ENCODE data around the gene RNU7-1. TPM values are rescaled to one million over a fixed set of nuclear protein-coding genes. Genes with fewer than 3 reads are reported as not detected.
A peak's percentile ranks its signal among the peaks of the same experiment; 100 is the strongest.

The RNU7-1 gene
- total and polyA plus RNA-seq, 2 of the 4 experiments (the other 2 are of a cell fraction) = not detected

DNA sequence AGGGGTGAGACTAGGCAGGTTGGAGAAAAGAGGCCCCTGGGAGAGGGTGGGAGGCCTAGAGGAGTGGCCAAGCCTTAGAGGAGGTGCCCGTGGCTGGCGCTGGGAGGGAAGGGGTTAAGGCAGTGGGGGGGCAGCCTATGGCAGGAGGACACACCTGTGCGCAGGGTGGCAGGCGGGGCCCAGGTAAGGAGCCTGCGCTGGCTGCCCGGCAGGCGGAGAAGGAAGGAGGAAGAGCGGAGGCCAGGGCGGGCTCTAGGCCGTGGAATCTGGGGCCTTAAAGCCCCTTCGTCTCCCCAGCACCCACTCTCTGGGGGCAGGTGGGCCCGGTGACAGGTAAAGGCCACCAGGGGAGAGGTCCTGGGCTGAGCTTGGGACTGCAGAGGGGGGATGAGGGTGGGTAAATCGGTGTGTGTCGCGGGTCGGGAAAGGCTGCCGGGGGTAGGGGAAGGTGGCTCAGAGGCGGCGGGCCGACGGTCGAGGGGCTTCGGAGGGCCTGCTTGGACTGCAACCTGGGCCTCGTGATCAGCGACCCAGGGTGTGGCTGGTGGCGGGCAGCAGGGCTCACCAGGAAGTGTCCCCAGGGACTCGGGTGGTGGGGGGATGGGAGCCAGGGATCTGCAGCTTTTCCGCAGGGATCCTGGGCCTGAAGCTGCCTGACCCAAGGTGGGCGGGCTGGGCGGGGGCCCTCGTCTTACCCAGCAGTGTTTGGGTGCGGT, 19.6 kb downstream of the RNU7-1 start (continued):
- TF ChIP-seq RCOR1 (IDR thresholded peaks at IDR 0.05; ENCODE audit: insufficient replicate concordance, low read length) = no peak

GRCh38 chr12:6963791-6964413, 20.3 kb downstream of the RNU7-1 start:
- no peak overlapping the region for H3K23ac ChIP-seq (ENCODE audit: low read depth, low read length)
- ATAC-seq (ENCODE audit: low read depth) (no peak), DNase-seq (no peak)
- H2AK9ac ChIP-seq (replicated peaks; ENCODE audit: low read depth, low read length, poor library complexity) = peak overlapping the region; percentile 72
- H3K9me3 ChIP-seq (ENCODE audit: control insufficient read depth, insufficient read depth, low read length) = no peaks in the 10 kb centered on the region
- no peak overlapping the region for H3K14ac ChIP-seq (replicated peaks; ENCODE audit: low read depth, low read length)
- no peaks in the 10 kb centered on the region for H3K9me1 ChIP-seq (ENCODE audit: insufficient read depth, low read length)
- no peak overlapping the region for H3K4me3 ChIP-seq (ENCODE audit: insufficient read depth, low read depth, low read length)
- H3K79me1 ChIP-seq (ENCODE audit: low read depth in 1 of 2, low read length in 2 of 2) = peaks cover 10 to 22% of the 10 kb centered on the region in 2 experiments
- no peak overlapping the region for H3K9ac ChIP-seq (ENCODE audit: low read depth, low read length)
- intact Hi-C loops (cut with micrococcal nuclease) = no loop called here
- peaks cover 6% of the 10 kb centered on the region for H3K4me1 ChIP-seq (ENCODE audit: control insufficient read depth, insufficient read depth, low read length)
- H2BK120ac ChIP-seq (ENCODE audit: low read depth, low read length) = no peak overlapping the region
- no peaks in the 10 kb centered on the region for H3K27me3 ChIP-seq (ENCODE audit: control insufficient read depth, insufficient read depth, low read length)
- peaks cover 38% of the 10 kb centered on the region for H3K36me3 ChIP-seq (ENCODE audit: control insufficient read depth, insufficient read depth, low read length)
- POLR2A ChIA-PET (ENCODE audit: unreplicated experiment) = no interaction called here
- no peak overlapping the region for H2BK20ac ChIP-seq (ENCODE audit: low read depth, low read length)
- no TSS peak for BruUV-seq (replicated peaks)
- dilution Hi-C loops (cut with HindIII; ENCODE audit: low sequenced_read_pairs, unreplicated experiment) = no loop called here
- no peak overlapping the region for H2AK5ac ChIP-seq (ENCODE audit: low read depth, low read length)
- H4K91ac ChIP-seq (ENCODE audit: insufficient read depth, low read depth, low read length) = no peak overlapping the region
- no peak overlapping the region for H2BK15ac ChIP-seq (ENCODE audit: low read depth, low read length)
- CTCF ChIA-PET = interaction anchor here (0.6 kb wide), 1 partner anchor 531 kb away, joined by 3 read pairs; no protein-coding TSS in a partner anchor
- H4K20me1 ChIP-seq (ENCODE audit: insufficient read depth, low read length) = no peaks in the 10 kb centered on the region
- no peak overlapping the region for H3K18ac ChIP-seq (ENCODE audit: low read depth, low read length)
- H2AFZ ChIP-seq (replicated peaks; ENCODE audit: low read length, poor library complexity) = no peak overlapping the region
- H3K4me2 ChIP-seq (ENCODE audit: low read depth, low read length) = no peak overlapping the region
- in situ Hi-C loops (cut with MboI; ENCODE audit: low sequenced_read_pairs) = loop anchor here (5.0 kb wide), 1 partner anchor 97 kb away; the partner anchor contains the start of gene TPI1
- H3K56ac ChIP-seq (ENCODE audit: extremely low read depth, insufficient read depth, low read length) = no peak overlapping the region
- no peak overlapping the region for H3K4ac ChIP-seq (ENCODE audit: low read depth, low read length)
- no peak overlapping the region for H3K27ac ChIP-seq (ENCODE audit: insufficient read depth, low read length)
- WGBS, 2 experiments (ENCODE audit: extremely low coverage in 2 of 2, insufficient read length in 1 of 2) = no CpG with 5 or more reads among the region's 17 CpGs
- H4K5ac ChIP-seq (ENCODE audit: low read depth, low read length) = no peak overlapping the region
- no peak overlapping the region for H2BK5ac ChIP-seq (ENCODE audit: low read depth, low read length, poor library complexity, severe bottlenecking)
- 0 out of 4 replicates have a peak overlapping the region, but pooled peaks of 1 of the 2 experiments have one; percentile 10 for H4K8ac ChIP-seq (ENCODE audit: low read depth in 2 of 2, low read length in 2 of 2)
- TF ChIP-seq SMC3 (IDR thresholded peaks at IDR 0.05; ENCODE audit: low read depth, low read length) (no peak), POLR2A (IDR thresholded peaks at IDR 0.05; ENCODE audit: low read depth, low read length) (no peak), RCOR1 (IDR thresholded peaks at IDR 0.05; ENCODE audit: insufficient replicate concordance, low read length) (no peak), MAZ (IDR thresholded peaks at IDR 0.05; ENCODE audit: borderline replicate concordance, low read depth, low read length) (no peak), FOS (IDR thresholded peaks at IDR 0.05; ENCODE audit: low read depth, low read length) (no peak), NFE2L2 (IDR thresholded peaks at IDR 0.05; ENCODE audit: low read depth, low read length) (no peak), RAD21 (IDR thresholded peaks at IDR 0.05; ENCODE audit: low read length) (no peak), RFX5 (IDR thresholded peaks at IDR 0.05; ENCODE audit: low read depth, low read length) (no peak), CHD1 (IDR thresholded peaks at IDR 0.05; ENCODE audit: low read depth, low read length) (no peak), BHLHE40 (IDR thresholded peaks at IDR 0.05; ENCODE audit: low read depth, low read length) (no peak), CTCF (conservative IDR thresholded peaks at IDR 0.05; ENCODE audit: low read depth, low read length) (no peak), CEBPB (IDR thresholded peaks at IDR 0.05; ENCODE audit: low read depth, low read length) (no peak)
- TF ChIP-seq, protein P1, sequence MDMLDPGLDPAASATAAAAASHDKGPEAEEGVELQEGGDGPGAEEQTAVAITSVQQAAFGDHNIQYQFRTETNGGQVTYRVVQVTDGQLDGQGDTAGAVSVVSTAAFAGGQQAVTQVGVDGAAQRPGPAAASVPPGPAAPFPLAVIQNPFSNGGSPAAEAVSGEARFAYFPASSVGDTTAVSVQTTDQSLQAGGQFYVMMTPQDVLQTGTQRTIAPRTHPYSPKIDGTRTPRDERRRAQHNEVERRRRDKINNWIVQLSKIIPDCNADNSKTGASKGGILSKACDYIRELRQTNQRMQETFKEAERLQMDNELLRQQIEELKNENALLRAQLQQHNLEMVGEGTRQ (IDR thresholded peaks at IDR 0.05; ENCODE audit: low read depth, low read length) = no peak

Data from IMR-90 (cell line).